T-helper 17 cell (primary cell): Measurements from ENCODE around the gene PYM1. TPM values are rescaled to one million over a fixed set of nuclear protein-coding genes. Genes with fewer than 3 reads are reported as not detected.
"Not testable (repeated sequence)": the region's sequence is repeated elsewhere in the genome, so short reads cannot be mapped to it uniquely, and the experiment has no call there.

Experiments used
- ATAC-seq: fragments of 150-1000 bp; cut with Tn5 transposase; 2 replicates; pipeline ENCODE4 v1.10.0; 2021; ENCODE audit warnings: mild to moderate bottlenecking, moderate library complexity
- DNase-seq, 3 donors: peaks; one replicate each; pipeline versions ENCODE4 v3.0.0 to v3.0.0-alpha.2; 2020 to 2021
- H3K9me3 ChIP-seq: one replicate; pipeline ENCODE4 v1.7.0; 2013; ENCODE audit warnings: low read length, mild to moderate bottlenecking; ENCODE audit not compliant: control insufficient read depth, poor library complexity, severe bottlenecking
- H3K27ac Mint-ChIP-seq: one replicate; pipeline ENCODE4 v1.8.0; 2022; ENCODE audit warnings: mild to moderate bottlenecking, moderate library complexity, mixed read lengths
- H3K27me3 Mint-ChIP-seq: one replicate; pipeline ENCODE4 v1.8.0; 2022; ENCODE audit warnings: mixed read lengths
- H3K36me3 Mint-ChIP-seq: one replicate; pipeline ENCODE4 v1.8.0; 2022; ENCODE audit warnings: low read depth, mixed read lengths
- H3K4me1 Mint-ChIP-seq: one replicate; pipeline ENCODE4 v1.8.0; 2022; ENCODE audit warnings: mild to moderate bottlenecking, mixed read lengths
- H3K4me3 Mint-ChIP-seq: one replicate; pipeline ENCODE4 v1.8.0; 2022; ENCODE audit warnings: mild to moderate bottlenecking, moderate library complexity, mixed read lengths
- total RNA-seq, 4 donors: library from RNA in 2 of 4; stranded (reverse) in 2 of 4; gene quantifications; one replicate each; pipeline ENCODE4 v1.2.3 and lab custom pipeline; 2022 to 2026

PYM1 gene
- total RNA-seq, 2 donors from 2014 or later, result 21.9 to 23.3 TPM

DNA sequence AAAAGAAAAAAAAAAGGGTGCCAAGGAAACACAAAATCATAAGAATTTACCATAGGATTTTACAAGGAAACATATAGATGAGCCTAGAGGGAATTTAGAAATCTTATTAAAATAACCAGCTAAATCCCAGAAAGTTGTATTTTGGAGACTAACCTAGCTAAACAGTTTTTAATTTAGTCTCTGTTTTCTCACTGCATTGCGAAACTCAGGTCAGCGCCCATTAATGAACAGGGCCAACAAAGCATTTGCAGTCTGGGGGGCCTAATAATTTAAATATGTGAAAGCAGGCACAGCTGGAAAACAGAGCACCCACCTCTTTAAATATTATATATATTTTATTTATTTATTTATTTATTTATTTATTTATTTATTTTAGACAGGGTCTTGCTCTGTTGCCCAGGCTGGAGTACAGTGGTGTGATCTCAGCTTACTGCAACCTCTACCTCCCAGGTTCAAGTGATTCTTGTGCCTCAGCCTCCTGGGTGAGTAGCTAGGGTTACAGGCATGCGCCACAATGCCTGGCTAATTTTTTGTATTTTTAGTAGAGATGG is 61.2 kb downstream of the PYM1 start:
- not testable (repeated sequence) for H3K27me3 Mint-ChIP-seq, DNase-seq, H3K4me1 Mint-ChIP-seq, H3K36me3 Mint-ChIP-seq, H3K27ac Mint-ChIP-seq, ATAC-seq, H3K4me3 Mint-ChIP-seq, H3K9me3 ChIP-seq

- Mint-ChIP-seq H3K27me3 (no peaks in the 10 kb centered on the region), H3K4me3 (no peak overlapping the region), H3K4me1 (no peaks in the 10 kb centered on the region), H3K36me3 (no peaks in the 10 kb centered on the region), H3K27ac (no peak overlapping the region)
- DNase-seq (no peak), ATAC-seq (no peak)
- H3K9me3 ChIP-seq, result peaks cover 2% of the 10 kb centered on the region
These were observed 62.4 kb downstream of the PYM1 start for GRCh38 chr12:55865327-55865726.

GRCh38 chr12:55862931-55863330 is 64.8 kb downstream of the PYM1 start:
- H3K27ac Mint-ChIP-seq, H3K36me3 Mint-ChIP-seq, H3K27me3 Mint-ChIP-seq, DNase-seq, H3K4me1 Mint-ChIP-seq, H3K9me3 ChIP-seq, ATAC-seq, H3K4me3 Mint-ChIP-seq: not testable (repeated sequence)

DNA sequence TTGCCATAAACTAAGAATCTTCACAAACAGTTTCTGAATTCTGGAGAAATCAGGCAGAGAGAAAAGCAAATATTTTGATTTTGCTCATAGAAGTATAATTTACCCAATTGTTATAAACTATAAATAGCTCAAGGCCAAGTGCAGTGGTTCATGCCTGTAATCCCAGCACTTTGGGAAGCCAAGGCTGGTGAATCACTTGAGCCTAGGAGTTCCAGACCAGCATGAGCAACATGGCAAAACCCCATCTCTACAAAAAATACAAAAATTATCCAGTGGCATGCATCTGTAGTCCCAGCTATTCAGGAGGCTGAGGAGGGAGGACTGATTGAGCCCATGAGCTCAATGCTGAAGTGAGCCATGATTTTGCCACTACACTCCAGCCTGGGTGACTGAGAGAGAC is 65.4 kb downstream of the PYM1 start:
- Mint-ChIP-seq H3K4me1 (no peaks in the 10 kb centered on the region), H3K27me3 (no peaks in the 10 kb centered on the region), H3K27ac (no peak overlapping the region), H3K4me3 (no peak overlapping the region), H3K36me3 (no peaks in the 10 kb centered on the region)
- ATAC-seq, result no peak
- no peak for DNase-seq
- H3K9me3 ChIP-seq, result peaks cover 2% of the 10 kb centered on the region

DNA sequence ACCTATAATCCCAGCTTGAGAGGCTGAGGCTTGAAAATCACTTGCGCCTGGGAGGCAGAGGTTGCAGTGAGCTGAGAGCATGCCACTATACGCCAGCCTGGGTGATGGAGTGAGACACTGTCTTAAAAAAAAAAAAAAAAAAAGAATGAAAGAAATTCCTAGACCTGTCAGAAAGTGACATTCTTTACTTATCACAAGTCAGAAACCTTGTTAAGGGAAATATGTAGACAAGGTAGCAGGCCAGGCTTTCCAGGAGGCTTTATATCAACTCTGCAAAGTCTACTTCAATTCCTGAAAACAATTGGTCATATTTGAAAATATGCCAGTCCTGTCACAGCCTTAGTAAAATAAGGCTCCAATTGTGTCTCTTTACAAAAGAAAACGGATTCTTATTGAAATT is 65.8 kb downstream of the PYM1 start:
- no peak for ATAC-seq
- H3K27me3 Mint-ChIP-seq, result no peaks in the 10 kb centered on the region
- H3K9me3 ChIP-seq, result peaks cover 2% of the 10 kb centered on the region
- H3K4me3 Mint-ChIP-seq, result no peak overlapping the region
- H3K36me3 Mint-ChIP-seq, result no peaks in the 10 kb centered on the region
- no peak overlapping the region for H3K27ac Mint-ChIP-seq
- DNase-seq, result no peak
- no peaks in the 10 kb centered on the region for H3K4me1 Mint-ChIP-seq

- ATAC-seq (no peak), DNase-seq (no peak)
- Mint-ChIP-seq H3K4me1 (no peaks in the 10 kb centered on the region), H3K27ac (no peak overlapping the region), H3K27me3 (no peaks in the 10 kb centered on the region), H3K36me3 (no peaks in the 10 kb centered on the region), H3K4me3 (no peak overlapping the region)
- peaks cover 2% of the 10 kb centered on the region for H3K9me3 ChIP-seq
These were observed 66.3 kb downstream of the PYM1 start for GRCh38 chr12:55861396-55861795.

DNA sequence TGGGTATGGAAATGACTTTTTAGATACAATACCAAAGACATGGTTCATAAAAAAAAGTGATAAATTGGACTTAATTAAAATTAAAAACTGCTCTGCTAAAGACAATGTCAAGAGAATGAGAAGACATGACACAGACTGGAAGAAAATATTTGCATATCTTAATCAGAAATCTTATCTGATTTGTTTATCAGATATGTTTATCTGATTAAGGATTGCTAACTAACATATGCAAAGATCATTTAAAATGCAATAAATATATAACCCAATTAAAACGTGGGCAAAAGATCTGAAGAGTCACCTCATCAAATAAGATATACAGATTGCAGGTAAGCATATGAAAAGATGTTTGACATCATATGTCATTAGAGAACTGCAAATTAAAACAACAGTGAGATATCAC is 75.0 kb downstream of the PYM1 start:
- H3K27me3 Mint-ChIP-seq, result peaks cover 30% of the 10 kb centered on the region
- H3K36me3 Mint-ChIP-seq, result no peaks in the 10 kb centered on the region
- no peak for DNase-seq
- no peak overlapping the region for H3K4me3 Mint-ChIP-seq
- peaks cover 2% of the 10 kb centered on the region for H3K4me1 Mint-ChIP-seq
- no peak for ATAC-seq
- H3K27ac Mint-ChIP-seq, result no peak overlapping the region
- H3K9me3 ChIP-seq, result no peaks in the 10 kb centered on the region

Other genes with a start within 250 kb of the PYM1 start
- gene ITGA7, start 220.0 kb downstream of the PYM1 start, total RNA-seq, result 1 to 10 TPM in 1 of 2 donors, under 1 TPM in 1; 0.70 to 1.4 TPM
- 10 to 100 TPM; 41.1 to 42.0 TPM for gene BLOC1S1, start 211.8 kb downstream of the PYM1 start, total RNA-seq
- 10 to 100 TPM; 12.9 to 13.8 TPM for gene RDH5, start 207.5 kb downstream of the PYM1 start, total RNA-seq
- gene CD63, start 198.9 kb downstream of the PYM1 start, total RNA-seq, result 10 to 100 TPM; 83.3 to 83.9 TPM
- 1 to 10 TPM; 6.7 to 9.5 TPM for gene GDF11, start 184.8 kb downstream of the PYM1 start, total RNA-seq
- gene SARNP, start 110.2 kb downstream of the PYM1 start, total RNA-seq, result 10 to 100 TPM; 37.3 to 38.5 TPM
- 10 to 100 TPM; 16.3 to 20.5 TPM for gene ORMDL2, start 109.9 kb downstream of the PYM1 start, total RNA-seq
- gene DNAJC14, start 98.3 kb downstream of the PYM1 start, total RNA-seq, result 10 to 100 TPM; 15.2 to 20.5 TPM
- not detected for gene MMP19, start 85.0 kb downstream of the PYM1 start, total RNA-seq
- gene DGKA, start 3.3 kb upstream of the PYM1 start, total RNA-seq, result 1,000 to 10,000 TPM in 1 of 2 donors, 100 to 1,000 TPM in 1; 870 to 1,080 TPM
- gene PMEL, start 38.1 kb upstream of the PYM1 start, total RNA-seq, result under 1 TPM in 1 of 2 donors, not detected in 1; 0.63 TPM
- 10 to 100 TPM; 12.2 to 18.7 TPM for gene CDK2, start 38.9 kb upstream of the PYM1 start, total RNA-seq
- gene RAB5B, start 46.2 kb upstream of the PYM1 start, total RNA-seq, result 10 to 100 TPM; 56.4 to 57.0 TPM
- gene SUOX, start 69.4 kb upstream of the PYM1 start, total RNA-seq, result 1 to 10 TPM; 1.5 to 2.2 TPM
- gene IKZF4, start 93.1 kb upstream of the PYM1 start, total RNA-seq, result 1 to 10 TPM; 3.9 to 9.4 TPM
- gene RPS26, start 114.0 kb upstream of the PYM1 start, total RNA-seq, result 10 to 100 TPM; 46.9 to 72.3 TPM
- gene ERBB3, start 152.3 kb upstream of the PYM1 start, total RNA-seq, result under 1 TPM; 0.60 to 0.80 TPM
- gene PA2G4, start 176.7 kb upstream of the PYM1 start, total RNA-seq, result 10 to 100 TPM; 62.0 to 76.2 TPM
- 1,000 to 10,000 TPM; 5,484 to 5,668 TPM for gene RPL41, start 188.7 kb upstream of the PYM1 start, total RNA-seq
- 1 to 10 TPM; 6.8 to 8.7 TPM for gene ZC3H10, start 190.4 kb upstream of the PYM1 start, total RNA-seq
- gene ESYT1, start 200.4 kb upstream of the PYM1 start, total RNA-seq, result 100 to 1,000 TPM; 178 to 211 TPM
- gene MYL6B, start 224.7 kb upstream of the PYM1 start, total RNA-seq, result 1 to 10 TPM; 5.4 to 9.0 TPM
- 100 to 1,000 TPM; 741 to 784 TPM for gene MYL6, start 230.5 kb upstream of the PYM1 start, total RNA-seq